Measurements from ENCODE around the gene ITM2C.

The ITM2C gene

GRCh38 chr2:230905448-230906421 lies 41.0 kb downstream of the ITM2C start:
- FAIRE-seq: no peak
- DNase-seq (ENCODE audit: low spot score): peak; percentile 20

GRCh38 chr2:230906471-230907230 lies 41.9 kb downstream of the ITM2C start:
- DNase-seq (ENCODE audit: low spot score) (no peak), FAIRE-seq (no peak)

- peak; percentile 42 for FAIRE-seq
Observed at GRCh38 chr2:230907361-230908091, 42.8 kb downstream of the ITM2C start.

GRCh38 chr2:230908092-230908594 lies 43.4 kb downstream of the ITM2C start:
- peak; percentile 27 for FAIRE-seq
- DNase-seq (ENCODE audit: low spot score): no peak

More at GRCh38 chr2:230907361-230908091, 42.8 kb downstream of the ITM2C start:
- DNase-seq (ENCODE audit: low spot score): no peak

- peak; percentile 87 for DNase-seq (ENCODE audit: low spot score)
Observed at GRCh38 chr2:230908595-230909191, 44.0 kb downstream of the ITM2C start.

GRCh38 chr2:230909841-230910545 lies 45.3 kb downstream of the ITM2C start:
- DNase-seq (ENCODE audit: low spot score): no peak
- FAIRE-seq: no peak

More at GRCh38 chr2:230908595-230909191, 44.0 kb downstream of the ITM2C start:
- FAIRE-seq: peak; percentile 93

GRCh38 chr2:230910546-230911177 lies 45.9 kb downstream of the ITM2C start:
- no peak for DNase-seq (ENCODE audit: low spot score)
- no peak for FAIRE-seq

GRCh38 chr2:230912046-230912445 lies 47.3 kb downstream of the ITM2C start:
- no peak for FAIRE-seq

GRCh38 chr2:230912724-230913123 lies 48.0 kb downstream of the ITM2C start:
- DNase-seq (ENCODE audit: low spot score) (no peak), FAIRE-seq (no peak)

More at GRCh38 chr2:230912046-230912445, 47.3 kb downstream of the ITM2C start:
- no peak for DNase-seq (ENCODE audit: low spot score)

GRCh38 chr2:230913406-230914143 lies 48.8 kb downstream of the ITM2C start:
- no peak for DNase-seq (ENCODE audit: low spot score)
- FAIRE-seq: no peak

- DNase-seq (ENCODE audit: low spot score) (no peak), FAIRE-seq (no peak)
Observed at GRCh38 chr2:230914886-230915285, 50.1 kb downstream of the ITM2C start.

- FAIRE-seq (no peak), DNase-seq (ENCODE audit: low spot score) (no peak)
Observed at GRCh38 chr2:230915319-230915718, 50.6 kb downstream of the ITM2C start.

- no peak for DNase-seq (ENCODE audit: low spot score)
- FAIRE-seq: no peak
Observed at GRCh38 chr2:230916218-230916617, 51.5 kb downstream of the ITM2C start.

GRCh38 chr2:230919240-230919639 lies 54.5 kb downstream of the ITM2C start:
- no peak for FAIRE-seq
- no peak for DNase-seq (ENCODE audit: low spot score)

- FAIRE-seq: no peak
- no peak for DNase-seq (ENCODE audit: low spot score)
Observed at GRCh38 chr2:230919681-230920080, 54.9 kb downstream of the ITM2C start.

GRCh38 chr2:230920167-230920566 lies 55.4 kb downstream of the ITM2C start:
- FAIRE-seq: no peak
- no peak for DNase-seq (ENCODE audit: low spot score)

- DNase-seq (ENCODE audit: low spot score) (no peak), FAIRE-seq (peak; percentile 27)
Observed at GRCh38 chr2:230921806-230922595, 57.3 kb downstream of the ITM2C start.
